ENCODE measurements around the gene MYO1B.

GRCh38 chr2:191322828-191323506, 77.8 kb downstream of the MYO1B start:
- TF ChIP-seq, protein P1, sequence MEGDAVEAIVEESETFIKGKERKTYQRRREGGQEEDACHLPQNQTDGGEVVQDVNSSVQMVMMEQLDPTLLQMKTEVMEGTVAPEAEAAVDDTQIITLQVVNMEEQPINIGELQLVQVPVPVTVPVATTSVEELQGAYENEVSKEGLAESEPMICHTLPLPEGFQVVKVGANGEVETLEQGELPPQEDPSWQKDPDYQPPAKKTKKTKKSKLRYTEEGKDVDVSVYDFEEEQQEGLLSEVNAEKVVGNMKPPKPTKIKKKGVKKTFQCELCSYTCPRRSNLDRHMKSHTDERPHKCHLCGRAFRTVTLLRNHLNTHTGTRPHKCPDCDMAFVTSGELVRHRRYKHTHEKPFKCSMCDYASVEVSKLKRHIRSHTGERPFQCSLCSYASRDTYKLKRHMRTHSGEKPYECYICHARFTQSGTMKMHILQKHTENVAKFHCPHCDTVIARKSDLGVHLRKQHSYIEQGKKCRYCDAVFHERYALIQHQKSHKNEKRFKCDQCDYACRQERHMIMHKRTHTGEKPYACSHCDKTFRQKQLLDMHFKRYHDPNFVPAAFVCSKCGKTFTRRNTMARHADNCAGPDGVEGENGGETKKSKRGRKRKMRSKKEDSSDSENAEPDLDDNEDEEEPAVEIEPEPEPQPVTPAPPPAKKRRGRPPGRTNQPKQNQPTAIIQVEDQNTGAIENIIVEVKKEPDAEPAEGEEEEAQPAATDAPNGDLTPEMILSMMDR (IDR thresholded peaks at IDR 0.05), result no peak
- no peak for TF ChIP-seq ZFX (IDR thresholded peaks at IDR 0.05; ENCODE audit: borderline replicate concordance)

All from 22Rv1 (cell line).